Loucy (cell line): ENCODE results near the gene SPN.

ENCODE experiments used
- CTCF ChIP-seq: fragments of 200-600 bp; sonication (generic); conservative IDR thresholded peaks from 2 replicates; pipeline ENCODE4 v1.5.1; 2014; ENCODE audit warnings: mild to moderate bottlenecking, antibody characterized with exemption, low read length
- EZH2phosphoT487 ChIP-seq: fragments of 200-600 bp; IDR thresholded peaks from 2 replicates; pipeline ENCODE4 v1.6.1; 2018; ENCODE audit warnings: antibody characterized with exemption, mild to moderate bottlenecking, moderate library complexity, borderline replicate concordance

- TF ChIP-seq CTCF (no peak), EZH2phosphoT487 (no peak)
Measured at GRCh38 chr16:29649588-29650494, 13.2 kb upstream of the SPN start.
